AG09319 (cell line): ENCODE data around the gene FXYD3.
"Not testable (repeated sequence)": the region's sequence is repeated elsewhere in the genome, so short reads cannot be mapped to it uniquely, and the experiment has no call there.

ENCODE experiments used
- DNase-seq: peaks from one replicate; pipeline ENCODE4 v3.0.0-alpha.2; 2010; ENCODE audit warnings: low read depth; ENCODE audit errors: extremely low read depth
- CTCF ChIP-seq: IDR thresholded peaks from 2 replicates; pipeline ENCODE4 v1.5.1; 2011; ENCODE audit warnings: low read depth, mild to moderate bottlenecking, inconsistent platforms, low read length, moderate library complexity

FXYD3 gene

GRCh38 chr19:35126624-35126959 is 11.0 kb downstream of the FXYD3 start:
- DNase-seq = no peak
- TF ChIP-seq CTCF = no peak

- no peak for TF ChIP-seq CTCF
These were observed 12.2 kb downstream of the FXYD3 start for GRCh38 chr19:35127871-35128270.

GRCh38 chr19:35128398-35129057 is 12.9 kb downstream of the FXYD3 start:
- TF ChIP-seq CTCF = no peak
- no peak for DNase-seq

More at GRCh38 chr19:35127871-35128270, 12.2 kb downstream of the FXYD3 start:
- no peak for DNase-seq

- DNase-seq = not testable (repeated sequence)
These were observed 14.2 kb downstream of the FXYD3 start for GRCh38 chr19:35129724-35130274.

GRCh38 chr19:35130761-35131720 is 15.4 kb downstream of the FXYD3 start:
- no peak for DNase-seq
- no peak for TF ChIP-seq CTCF

GRCh38 chr19:35132254-35132653 is 16.6 kb downstream of the FXYD3 start:
- DNase-seq = no peak
- no peak for TF ChIP-seq CTCF

- no peak for TF ChIP-seq CTCF
- DNase-seq = no peak
These were observed 18.2 kb downstream of the FXYD3 start for GRCh38 chr19:35133826-35134225.
